Measurements from ENCODE around the gene TRIM58. TPM values are rescaled to one million over a fixed set of nuclear protein-coding genes. Genes with fewer than 3 reads are reported as not detected.

TRIM58 gene
- total and polyA plus RNA-seq, 9 of the 15 experiments (the other 6 are each of a cell fraction or from before 2014, with no cell fraction given): 3.8 to 19.1 (median 7.2) TPM

DNA sequence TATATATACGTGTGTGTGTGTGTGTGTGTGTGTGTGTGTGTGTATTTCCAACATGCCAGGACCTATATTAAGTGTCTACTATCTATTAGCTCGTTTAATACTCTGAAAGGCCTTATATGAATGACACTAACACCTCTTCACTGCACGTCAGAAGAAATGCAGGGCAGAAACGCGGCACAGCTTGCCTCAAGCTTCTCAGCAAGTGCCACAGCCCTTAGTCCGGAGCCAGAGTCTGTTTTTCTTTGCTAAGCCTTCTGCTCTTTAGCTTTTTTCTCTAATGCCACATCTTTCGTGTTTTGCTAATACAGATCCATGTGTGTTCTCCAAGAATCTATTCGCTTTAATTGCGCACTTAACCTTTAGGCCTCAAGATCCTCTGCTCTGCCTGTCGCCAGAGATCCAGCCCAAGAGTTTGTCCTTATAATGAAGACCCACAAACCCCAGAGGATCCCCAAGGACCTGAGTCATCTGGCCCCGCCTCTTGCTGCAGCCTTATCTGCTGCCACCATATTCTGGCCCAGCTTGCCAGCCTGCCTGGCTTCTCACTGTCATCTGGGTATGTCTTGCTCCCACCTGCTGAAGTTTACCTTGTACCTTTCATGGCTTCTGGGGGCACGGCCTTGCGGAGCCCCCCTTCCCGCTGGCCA is 2.0 kb upstream of the TRIM58 start (continued):
- TF ChIP-seq, protein P1, sequence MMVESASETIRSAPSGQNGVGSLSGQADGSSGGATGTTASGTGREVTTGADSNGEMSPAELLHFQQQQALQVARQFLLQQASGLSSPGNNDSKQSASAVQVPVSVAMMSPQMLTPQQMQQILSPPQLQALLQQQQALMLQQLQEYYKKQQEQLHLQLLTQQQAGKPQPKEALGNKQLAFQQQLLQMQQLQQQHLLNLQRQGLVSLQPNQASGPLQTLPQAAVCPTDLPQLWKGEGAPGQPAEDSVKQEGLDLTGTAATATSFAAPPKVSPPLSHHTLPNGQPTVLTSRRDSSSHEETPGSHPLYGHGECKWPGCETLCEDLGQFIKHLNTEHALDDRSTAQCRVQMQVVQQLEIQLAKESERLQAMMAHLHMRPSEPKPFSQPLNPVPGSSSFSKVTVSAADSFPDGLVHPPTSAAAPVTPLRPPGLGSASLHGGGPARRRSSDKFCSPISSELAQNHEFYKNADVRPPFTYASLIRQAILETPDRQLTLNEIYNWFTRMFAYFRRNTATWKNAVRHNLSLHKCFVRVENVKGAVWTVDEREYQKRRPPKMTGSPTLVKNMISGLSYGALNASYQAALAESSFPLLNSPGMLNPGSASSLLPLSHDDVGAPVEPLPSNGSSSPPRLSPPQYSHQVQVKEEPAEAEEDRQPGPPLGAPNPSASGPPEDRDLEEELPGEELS (CRISPR knock-in tag; IDR thresholded peaks at IDR 0.05; ENCODE audit: borderline replicate concordance): no peak
- TF ChIP-seq SMARCE1 (IDR thresholded peaks at IDR 0.05) (peak; percentile 90), ESRRA (IDR thresholded peaks at IDR 0.05; ENCODE audit: borderline replicate concordance, low read depth) (0 out of 2 replicates have a peak, but pooled peaks have one; percentile 7), KDM4B (IDR thresholded peaks at IDR 0.05; ENCODE audit: borderline replicate concordance in 2 of 2, low read depth in 1 of 2) (no peak), NFE2L1 (tag; IDR thresholded peaks at IDR 0.05; ENCODE audit: borderline replicate concordance, low read depth) (no peak), MEIS2 (IDR thresholded peaks at IDR 0.05; ENCODE audit: partially characterized antibody) (no peak), MAZ (CRISPR knock-in tag; conservative IDR thresholded peaks at IDR 0.05 in 1 of 2, IDR thresholded peaks at IDR 0.05 in 1 of 2) (peak in 1 of 2 experiments; percentile 61; a peak in 2 of 4 replicates)
- TF ChIP-seq, protein P2, sequence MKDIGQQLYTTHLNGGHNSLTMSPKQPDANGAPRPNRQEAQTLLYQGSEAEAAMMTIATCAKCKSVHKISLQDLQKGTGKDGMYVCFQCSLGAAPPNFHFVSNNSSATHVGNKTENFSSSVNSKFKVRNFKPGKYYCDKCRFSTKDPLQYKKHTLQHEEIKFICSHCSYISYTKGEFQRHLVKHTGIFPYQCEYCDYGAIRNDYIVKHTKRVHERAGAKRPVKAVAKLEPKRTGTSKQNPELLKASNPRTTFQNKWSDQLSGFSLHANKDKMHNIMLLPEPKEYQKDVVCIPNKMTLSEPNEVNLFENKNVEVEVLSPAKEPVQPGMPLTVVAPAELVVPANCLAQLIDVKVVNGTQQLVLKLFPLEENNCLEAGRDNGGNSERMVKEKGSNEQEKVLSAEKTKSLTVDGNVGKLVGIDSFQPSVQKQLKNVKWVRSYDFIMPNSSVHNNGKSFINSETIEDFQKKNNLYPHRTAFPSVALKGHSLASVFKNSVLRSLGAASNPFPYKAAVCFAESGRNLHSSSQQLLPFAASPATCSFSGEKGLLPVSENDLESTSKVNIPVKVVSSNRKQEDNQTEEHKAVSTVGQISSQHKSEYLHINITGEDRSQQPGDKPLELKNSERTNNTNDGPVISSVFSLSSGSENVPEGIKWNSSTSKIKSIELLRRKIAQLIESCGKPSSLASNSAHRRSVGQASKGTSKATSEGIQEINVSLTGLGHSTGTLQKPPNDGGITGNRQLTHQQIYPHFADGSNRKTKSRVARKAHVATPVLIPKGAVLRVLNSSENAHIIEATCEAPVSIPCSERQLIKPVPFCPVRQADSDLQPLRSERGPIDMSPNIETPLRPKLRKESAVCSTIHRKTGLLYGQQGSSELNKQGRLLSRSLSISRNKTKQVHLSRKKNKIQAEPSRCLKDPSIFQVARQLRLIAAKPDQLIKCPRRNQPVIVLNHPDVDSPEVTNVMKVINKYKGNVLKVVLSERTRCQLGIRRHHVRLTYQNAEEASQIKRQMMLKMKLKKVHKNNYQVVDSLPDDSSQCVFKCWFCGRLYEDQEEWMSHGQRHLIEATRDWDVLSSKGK (CRISPR knock-in tag; IDR thresholded peaks at IDR 0.05): no peak
- TF ChIP-seq, protein P3, sequence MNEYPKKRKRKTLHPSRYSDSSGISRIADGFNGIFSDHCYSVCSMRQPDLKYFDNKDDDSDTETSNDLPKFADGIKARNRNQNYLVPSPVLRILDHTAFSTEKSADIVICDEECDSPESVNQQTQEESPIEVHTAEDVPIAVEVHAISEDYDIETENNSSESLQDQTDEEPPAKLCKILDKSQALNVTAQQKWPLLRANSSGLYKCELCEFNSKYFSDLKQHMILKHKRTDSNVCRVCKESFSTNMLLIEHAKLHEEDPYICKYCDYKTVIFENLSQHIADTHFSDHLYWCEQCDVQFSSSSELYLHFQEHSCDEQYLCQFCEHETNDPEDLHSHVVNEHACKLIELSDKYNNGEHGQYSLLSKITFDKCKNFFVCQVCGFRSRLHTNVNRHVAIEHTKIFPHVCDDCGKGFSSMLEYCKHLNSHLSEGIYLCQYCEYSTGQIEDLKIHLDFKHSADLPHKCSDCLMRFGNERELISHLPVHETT (CRISPR knock-in tag; conservative IDR thresholded peaks at IDR 0.05 in 1 of 2, IDR thresholded peaks at IDR 0.05 in 1 of 2): peak in 1 of 2 experiments; percentile 78; a peak in 2 of 4 replicates
- TF ChIP-seq, protein P4, sequence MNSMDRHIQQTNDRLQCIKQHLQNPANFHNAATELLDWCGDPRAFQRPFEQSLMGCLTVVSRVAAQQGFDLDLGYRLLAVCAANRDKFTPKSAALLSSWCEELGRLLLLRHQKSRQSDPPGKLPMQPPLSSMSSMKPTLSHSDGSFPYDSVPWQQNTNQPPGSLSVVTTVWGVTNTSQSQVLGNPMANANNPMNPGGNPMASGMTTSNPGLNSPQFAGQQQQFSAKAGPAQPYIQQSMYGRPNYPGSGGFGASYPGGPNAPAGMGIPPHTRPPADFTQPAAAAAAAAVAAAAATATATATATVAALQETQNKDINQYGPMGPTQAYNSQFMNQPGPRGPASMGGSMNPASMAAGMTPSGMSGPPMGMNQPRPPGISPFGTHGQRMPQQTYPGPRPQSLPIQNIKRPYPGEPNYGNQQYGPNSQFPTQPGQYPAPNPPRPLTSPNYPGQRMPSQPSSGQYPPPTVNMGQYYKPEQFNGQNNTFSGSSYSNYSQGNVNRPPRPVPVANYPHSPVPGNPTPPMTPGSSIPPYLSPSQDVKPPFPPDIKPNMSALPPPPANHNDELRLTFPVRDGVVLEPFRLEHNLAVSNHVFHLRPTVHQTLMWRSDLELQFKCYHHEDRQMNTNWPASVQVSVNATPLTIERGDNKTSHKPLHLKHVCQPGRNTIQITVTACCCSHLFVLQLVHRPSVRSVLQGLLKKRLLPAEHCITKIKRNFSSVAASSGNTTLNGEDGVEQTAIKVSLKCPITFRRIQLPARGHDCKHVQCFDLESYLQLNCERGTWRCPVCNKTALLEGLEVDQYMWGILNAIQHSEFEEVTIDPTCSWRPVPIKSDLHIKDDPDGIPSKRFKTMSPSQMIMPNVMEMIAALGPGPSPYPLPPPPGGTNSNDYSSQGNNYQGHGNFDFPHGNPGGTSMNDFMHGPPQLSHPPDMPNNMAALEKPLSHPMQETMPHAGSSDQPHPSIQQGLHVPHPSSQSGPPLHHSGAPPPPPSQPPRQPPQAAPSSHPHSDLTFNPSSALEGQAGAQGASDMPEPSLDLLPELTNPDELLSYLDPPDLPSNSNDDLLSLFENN (IDR thresholded peaks at IDR 0.05; ENCODE audit: low read depth in 2 of 2, low read length in 2 of 2): peak in 1 of 2 experiments; percentile 67; a peak in 1 of 4 replicates
